SK-MEL-5 (cell line): Measurements from ENCODE around the gene SLC22A7. TPM values are rescaled to one million over a fixed set of nuclear protein-coding genes. Genes with fewer than 3 reads are reported as not detected.

Experiments
- DNase-seq: peaks from one replicate; pipeline ENCODE4 v3.0.0-alpha.2; 2016; ENCODE audit warnings: low read depth, low spot score
- in situ Hi-C: cut with HindIII; loops from 2 replicates; pipeline ENCODE4 v1.10.0; 2016; ENCODE audit warnings: low sequenced_read_pairs, high pct_unique_total_duplicates, low pct_unique_long_range_greater_than_20kb
- total RNA-seq: library from RNA; depleted of rRNA; stranded (reverse); fragments of >200 nt; shearing (Covaris generic); gene quantifications from 2 replicates; pipeline ENCODE4 v1.2.3, GENCODE V29; 2014

SLC22A7 gene
- total RNA-seq, 1 experiment from 2014 or later, result not detected

DNA sequence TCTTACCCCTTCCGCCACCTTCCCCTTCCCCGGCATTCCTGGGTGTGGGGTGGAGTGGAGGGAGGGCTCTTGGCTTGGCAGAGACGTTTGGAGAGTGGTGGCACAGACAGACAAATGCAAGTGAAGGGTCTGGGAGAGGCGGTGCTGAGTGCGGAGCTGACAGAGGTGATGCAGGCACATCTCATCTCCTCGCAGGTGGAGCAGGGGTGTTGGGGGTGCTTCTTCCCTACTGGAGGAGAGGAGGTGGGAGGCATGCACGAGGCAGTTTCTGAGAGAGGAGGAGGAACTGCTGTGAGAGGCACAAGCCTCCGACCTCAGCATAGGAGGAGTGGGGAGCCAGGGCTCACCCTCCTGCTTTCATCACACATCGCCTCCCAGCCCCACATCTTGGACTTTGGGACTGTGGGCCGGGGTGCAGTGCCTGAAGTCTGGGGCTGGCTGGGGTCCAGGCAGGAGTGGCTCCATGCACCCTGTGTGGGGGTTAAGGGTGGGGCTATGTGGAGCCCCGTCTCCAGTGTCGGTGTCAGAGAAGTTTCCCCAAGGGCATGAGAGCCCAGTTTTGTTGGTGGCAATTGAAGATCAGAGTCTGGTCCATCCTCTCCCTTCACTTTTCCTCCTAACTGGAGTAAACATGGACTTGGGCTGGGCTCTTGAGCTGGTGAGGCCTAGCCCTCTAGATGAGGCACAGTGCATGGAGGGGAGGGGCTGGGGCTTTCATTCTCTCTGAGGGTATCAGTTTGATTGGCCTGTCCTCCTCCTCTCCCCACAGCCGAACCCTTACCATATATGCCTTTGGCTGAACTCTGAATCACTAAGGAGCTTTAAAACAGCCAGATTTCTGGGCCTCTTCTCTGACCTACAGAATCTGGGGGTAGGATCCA is 20.2 kb upstream of the SLC22A7 start:
- no peak for DNase-seq
- in situ Hi-C loops, result no loop called here

DNA sequence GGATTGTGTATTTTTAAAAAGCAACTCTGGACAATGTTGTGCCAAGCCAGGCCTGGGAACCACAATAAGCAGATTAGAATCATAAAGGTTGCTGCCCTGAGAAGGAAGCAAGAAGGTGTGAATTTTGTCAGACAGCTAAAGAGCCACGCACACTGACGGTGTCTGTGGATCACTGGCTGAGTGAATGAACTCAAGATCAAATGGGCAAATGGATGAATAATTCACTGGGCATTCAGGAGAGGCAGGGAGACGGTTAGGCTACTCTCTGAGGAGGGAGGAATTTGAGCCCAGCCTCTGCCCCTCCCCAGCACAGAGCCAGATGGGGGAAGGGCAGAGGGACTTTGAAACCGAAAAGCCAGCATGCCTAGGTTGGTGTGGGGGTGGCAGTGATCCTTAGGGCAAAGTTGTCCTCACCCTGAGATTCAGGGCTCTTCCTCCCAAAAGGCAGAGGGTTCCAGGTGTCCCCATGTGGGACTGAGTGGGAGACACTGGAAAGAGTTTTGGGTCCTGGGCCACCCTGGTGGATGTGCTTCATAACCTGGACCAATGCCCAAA is 19.5 kb upstream of the SLC22A7 start:
- no peak for DNase-seq
- in situ Hi-C loops, result no loop called here

DNA sequence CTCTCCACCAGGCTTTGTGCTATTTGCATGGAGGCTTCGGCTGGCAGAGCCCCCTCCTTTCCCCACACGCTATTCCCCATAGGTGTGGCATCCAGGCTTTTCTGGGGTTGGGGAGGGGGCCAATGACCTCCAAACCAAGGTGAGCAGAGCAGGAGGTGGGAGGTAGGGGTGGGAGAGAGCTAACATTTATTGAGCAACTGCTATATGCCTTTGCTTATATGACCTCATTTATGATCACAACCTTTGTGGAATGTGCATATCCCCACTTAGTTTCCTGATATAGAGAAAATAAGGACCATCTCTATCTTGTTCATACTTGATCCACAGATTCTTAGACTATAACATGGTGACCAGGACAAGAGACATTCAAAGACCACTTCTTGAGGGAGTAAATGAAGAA is 17.8 kb upstream of the SLC22A7 start:
- in situ Hi-C loops, result no loop called here

DNA sequence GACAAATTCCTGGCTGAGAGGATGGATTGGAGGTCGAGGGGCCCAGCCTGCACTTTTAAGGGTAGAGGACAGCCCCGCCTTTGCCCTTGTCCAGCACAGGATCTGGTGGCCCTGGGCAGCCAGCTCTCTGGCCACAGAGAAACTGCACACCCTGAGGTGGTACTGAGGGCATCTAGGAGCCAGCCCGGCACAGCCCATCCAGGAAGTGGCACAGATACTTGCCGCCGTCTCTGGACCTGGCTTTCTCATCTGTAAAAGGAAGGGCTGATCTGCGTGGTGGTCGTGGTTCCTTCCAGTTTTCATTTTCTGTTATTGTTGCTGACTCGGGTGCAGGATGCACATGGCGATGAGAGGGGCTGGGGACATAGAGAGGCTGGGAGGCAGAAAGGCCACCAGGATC is 16.0 kb upstream of the SLC22A7 start:
- in situ Hi-C loops, result no loop called here
- no peak for DNase-seq

More for the DNA sequence above, 17.8 kb upstream of the SLC22A7 start:
- no peak for DNase-seq

DNA sequence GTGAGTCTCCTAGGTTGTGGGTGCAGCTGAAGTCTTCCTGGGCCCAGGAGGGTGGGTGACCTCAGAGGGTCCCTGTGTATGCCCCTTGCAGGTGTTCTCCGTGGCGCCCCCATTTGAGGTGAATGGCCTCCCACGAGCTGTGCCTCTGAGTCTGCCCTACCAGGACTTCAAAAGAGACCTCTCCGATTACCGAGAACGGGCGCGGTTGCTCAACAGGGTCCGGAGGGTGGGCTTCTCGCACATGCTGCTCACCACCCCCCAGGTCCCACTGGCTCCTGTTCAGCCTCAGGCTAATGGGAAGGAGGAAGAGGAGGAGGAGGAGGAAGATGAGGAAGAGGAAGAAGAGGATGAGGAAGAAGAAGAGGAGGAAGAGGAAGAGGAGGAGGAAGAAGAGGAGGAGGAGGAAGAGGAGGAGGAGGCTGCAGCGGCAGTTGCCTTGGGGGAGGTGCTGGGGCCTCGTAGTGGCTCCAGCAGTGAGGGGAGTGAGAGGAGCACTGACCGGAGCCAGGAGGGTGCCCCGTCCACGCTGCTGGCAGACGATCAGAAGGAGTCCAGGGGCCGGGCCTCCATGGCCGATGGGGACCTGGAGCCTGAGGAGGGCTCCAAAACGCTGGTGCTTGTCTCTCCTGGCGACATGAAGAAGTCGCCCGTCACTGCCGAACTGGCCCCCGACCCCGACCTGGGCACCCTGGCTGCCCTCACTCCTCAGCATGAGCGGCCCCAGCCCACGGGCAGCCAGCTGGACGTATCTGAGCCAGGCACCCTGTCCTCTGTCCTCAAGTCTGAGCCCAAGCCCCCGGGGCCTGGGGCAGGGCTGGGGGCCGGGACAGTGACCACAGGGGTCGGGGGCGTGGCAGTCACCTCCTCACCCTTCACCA is 15.2 kb upstream of the SLC22A7 start:
- in situ Hi-C loops, result no loop called here
- no peak for DNase-seq

DNA sequence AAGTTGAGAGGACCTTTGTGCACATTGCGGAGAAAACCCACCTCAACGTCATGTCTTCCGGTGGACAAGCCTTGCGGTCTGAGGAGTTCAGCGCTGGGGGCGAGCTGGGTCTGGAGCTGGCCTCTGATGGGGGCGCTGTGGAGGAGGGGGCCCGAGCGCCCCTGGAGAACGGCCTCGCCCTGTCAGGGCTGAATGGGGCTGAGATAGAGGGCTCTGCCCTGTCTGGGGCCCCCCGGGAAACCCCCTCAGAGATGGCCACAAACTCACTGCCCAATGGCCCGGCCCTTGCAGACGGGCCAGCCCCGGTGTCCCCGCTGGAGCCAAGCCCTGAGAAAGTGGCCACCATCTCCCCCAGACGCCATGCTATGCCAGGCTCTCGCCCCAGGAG is 14.6 kb upstream of the SLC22A7 start:
- DNase-seq, result no peak
- in situ Hi-C loops, result no loop called here

DNA sequence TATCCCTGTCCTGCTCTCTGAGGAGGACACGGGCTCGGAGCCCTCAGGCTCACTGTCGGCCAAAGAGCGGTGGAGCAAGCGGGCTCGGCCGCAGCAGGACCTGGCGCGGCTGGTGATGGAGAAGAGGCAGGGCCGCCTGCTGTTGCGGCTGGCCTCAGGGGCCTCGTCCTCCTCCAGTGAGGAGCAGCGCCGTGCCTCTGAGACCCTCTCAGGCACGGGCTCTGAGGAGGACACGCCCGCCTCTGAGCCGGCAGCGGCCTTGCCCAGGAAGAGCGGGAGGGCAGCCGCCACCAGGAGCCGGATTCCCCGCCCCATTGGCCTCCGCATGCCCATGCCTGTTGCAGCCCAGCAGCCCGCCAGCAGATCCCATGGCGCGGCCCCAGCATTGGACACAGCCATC is 14.2 kb upstream of the SLC22A7 start:
- in situ Hi-C loops, result no loop called here
- no peak for DNase-seq

DNA sequence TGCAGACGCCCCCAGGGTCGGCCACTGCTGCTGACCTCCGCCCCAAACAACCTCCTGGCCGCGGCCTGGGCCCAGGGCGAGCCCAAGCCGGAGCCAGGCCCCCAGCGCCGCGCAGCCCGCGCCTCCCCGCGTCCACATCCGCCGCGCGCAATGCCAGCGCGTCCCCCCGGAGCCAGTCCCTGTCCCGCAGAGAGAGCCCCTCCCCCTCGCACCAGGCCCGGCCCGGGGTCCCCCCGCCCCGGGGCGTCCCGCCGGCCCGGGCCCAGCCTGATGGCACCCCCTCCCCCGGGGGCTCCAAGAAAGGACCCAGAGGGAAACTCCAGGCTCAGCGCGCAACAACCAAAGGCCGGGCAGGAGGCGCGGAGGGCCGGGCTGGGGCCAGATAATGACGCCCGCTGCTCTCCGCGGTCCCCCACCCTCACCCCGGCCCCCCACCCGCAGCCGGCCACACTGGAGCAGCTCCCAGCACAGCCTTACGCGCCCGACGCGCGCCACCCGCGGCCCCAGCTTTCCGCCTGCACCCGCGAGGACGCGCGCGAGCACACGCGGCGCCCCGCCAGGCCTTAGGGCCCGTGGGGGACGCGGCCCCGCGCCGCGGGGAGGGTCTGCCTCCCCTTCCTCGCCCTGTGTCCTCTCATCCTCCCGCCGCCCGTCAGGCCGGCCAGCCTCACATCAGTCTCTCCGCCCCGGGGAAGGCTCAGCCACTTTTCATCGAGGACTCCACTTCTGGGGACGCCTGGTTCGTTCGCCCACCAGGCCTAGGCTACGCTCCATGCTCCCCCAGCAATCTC is 12.9 kb upstream of the SLC22A7 start:
- in situ Hi-C loops, result no loop called here
- DNase-seq, result no peak

DNA sequence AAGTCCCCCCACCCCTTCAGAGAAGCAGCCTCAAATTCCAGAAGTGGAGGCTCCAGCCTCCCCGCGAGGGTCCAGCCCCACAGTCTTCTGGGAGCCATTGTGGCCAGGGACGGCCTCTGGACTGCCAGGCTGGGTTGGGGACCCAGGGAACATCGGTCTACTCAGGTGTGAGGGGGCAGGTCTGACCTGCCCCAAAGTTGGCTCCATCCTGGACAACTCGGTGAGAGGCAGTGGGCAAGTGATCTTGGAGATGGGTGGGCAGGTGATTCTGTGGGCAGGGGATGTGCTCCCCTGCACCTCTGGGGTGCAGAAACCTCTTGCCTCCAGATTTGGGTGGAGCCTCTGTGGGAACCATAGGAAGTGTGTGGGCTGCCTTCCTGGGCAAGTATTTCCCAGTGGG is 12.2 kb upstream of the SLC22A7 start:
- in situ Hi-C loops, result no loop called here
- DNase-seq, result no peak

DNA sequence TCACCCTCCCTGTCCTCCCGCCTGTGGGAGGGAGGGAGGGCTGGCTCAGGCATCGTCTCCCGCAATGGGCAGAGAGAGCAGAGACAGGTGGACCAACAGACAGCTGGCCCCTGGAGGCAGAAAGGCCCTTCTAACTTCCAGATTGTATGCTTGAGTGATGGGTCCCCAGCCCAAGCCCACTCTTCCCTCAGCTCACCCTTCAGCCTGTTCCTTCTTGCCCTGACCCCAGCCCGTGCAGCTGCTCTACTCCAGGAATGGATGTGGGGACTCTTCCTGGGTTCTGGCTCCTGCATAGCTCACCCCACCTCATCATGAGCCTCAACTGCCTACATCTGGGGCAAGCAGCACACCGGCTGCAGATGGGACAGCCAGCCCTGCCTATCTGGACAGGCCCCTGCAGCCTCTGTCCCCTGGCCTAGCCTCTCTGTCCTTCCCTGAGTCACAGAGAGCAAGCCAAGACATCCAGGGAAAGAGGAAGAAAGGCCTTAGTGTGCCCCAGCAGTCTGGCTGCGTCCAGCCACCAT is 11.5 kb upstream of the SLC22A7 start:
- in situ Hi-C loops, result no loop called here
- no peak for DNase-seq

DNA sequence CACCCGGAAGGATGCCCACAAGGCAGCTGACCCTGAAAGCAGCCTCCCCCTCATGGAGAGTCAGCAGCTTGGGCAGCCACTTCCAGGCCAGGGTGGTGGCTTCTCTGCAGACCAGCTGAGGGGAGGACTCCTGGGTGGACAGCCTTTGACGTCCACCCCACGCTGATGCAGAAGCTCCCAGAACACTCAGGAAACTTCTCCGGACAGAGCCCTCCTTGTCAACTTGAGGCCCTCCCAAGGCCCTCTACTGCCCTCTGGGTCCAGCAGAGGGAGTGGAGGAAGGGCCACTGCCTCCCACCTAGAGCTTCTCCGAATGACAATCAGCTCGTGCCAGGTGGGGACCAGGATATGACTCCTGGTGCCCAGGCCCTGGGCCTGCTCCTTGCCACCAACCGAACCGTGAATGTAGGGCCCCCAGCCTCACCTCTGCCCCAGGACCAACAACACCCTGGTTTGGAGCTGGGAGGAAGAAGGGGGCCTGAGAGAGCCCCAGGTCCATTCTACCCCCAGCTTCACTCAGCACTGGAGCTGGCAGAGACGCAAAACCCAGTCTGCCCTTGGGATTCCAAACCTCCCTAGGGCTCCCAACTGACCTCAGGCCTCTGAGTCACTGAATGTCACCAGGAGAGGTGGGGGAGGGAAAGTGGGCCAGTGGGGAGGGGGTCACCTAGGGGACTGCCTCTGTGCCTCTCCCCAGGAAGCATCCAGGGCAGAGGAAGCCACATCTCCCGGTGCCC is 10.9 kb upstream of the SLC22A7 start:
- in situ Hi-C loops, result no loop called here
- peak; percentile 31 for DNase-seq

DNA sequence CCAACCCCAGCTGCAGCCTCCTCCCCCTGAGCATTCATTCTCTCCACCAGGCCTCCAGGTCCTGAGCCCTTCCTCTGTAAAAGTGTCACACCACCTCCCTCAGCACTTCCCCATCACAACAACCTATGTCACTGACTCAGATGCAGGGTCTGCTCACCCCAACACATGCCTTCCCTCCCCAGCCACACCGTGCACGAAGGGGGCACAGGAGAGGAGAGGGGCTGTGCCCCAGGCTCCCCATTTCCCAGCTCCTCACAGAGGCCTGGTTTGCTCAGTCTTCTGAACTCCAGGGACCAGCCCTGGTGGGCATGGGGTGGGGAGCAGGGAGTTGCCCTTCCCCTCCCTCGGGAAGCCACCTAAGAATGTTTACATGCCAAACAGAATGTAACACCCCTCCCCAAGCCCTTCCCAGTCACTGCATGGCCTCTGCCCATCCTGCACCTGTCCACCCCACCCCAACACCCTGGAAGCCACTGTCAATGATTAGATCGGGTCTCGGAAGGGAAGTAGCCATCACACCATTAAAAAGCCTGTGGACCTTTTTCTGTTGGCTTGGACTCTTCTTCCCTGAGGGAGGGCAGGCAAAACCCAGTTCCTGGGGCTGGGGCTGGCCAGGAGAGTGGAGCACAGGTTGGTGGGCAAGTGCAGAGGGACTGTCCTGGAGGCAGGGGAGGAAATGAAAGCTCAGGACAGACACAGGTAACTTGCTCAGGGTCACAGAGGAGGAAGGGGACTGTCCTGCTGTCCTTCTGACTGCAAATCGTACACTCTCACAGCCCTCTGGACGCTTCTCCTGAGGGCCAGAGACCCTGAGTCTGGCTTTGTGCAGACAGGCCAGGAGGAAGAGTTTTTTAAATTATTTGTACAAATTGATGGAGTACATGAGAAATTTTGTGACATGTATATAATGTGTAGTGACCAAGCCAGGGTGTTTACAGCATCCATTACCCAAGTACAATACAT is 10.1 kb upstream of the SLC22A7 start:
- DNase-seq, result no peak
- in situ Hi-C loops, result no loop called here

DNA sequence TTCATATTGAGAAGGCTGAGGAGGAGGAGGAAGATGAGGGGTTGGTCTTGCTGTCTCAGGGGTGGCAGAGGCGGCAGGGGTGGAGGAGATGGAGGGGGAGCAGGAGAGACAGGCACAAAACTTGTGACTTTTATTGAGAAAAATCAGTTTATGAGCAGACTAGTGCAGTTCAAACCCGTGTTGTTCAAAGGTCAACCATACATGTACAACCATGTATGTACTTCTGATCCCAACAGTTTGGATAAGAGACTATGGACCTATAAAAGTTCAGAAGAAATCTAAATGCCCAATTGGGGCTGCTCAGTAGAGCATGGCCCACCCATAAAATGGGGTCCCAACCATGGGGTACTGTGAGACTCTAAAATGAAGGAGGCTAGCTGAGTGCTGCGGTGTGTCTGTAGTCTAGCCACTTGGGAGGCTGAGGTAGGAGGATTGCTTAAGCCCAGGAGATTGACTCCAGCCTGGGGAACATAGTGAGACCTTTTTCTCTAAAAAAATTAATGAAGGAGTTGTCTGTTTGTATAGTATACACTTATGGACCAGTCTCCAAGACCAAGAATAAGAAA is 7.6 kb upstream of the SLC22A7 start:
- no peak for DNase-seq
- in situ Hi-C loops, result no loop called here

DNA sequence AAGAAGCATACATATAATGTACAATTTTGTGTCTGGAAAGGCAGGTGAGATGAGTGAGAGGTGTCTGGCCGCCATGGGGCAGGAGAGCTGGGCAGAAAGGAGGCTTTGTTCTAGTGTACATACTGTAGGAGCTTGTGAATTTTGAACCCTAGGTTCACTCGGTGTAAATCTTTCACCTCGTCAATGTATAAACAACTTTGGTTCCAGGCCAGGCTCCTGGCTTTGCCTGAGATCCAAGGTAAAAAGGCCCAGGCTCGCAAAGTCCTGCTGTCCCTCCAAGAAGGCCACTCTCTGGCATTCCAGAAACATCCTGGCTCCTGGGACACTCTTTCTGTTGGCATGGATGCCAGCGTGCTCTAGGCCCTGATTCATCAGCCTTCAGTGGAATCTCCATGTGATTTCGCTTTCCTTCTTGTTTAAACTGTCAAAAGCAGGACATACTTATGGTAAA is 7.1 kb upstream of the SLC22A7 start:
- no peak for DNase-seq
- in situ Hi-C loops, result no loop called here

DNA sequence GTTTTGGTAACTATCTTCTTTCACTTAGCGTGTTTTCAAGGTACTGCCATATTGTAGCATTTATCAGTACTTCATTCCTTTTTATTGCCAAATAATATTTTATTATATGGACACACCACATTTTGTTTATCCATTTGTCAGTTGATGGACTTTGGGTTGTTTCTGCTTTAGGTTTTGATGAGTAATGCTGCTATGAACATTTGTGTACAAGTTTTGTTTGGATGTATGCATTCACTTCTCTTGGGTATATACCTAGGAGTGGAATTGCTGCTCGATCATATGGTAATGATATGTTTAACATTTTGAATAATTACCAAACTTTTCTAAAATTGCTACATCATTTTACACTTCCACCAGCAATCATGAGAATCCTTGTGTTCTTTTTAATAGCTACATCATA is 6.4 kb upstream of the SLC22A7 start:
- in situ Hi-C loops, result no loop called here
- DNase-seq, result no peak

DNA sequence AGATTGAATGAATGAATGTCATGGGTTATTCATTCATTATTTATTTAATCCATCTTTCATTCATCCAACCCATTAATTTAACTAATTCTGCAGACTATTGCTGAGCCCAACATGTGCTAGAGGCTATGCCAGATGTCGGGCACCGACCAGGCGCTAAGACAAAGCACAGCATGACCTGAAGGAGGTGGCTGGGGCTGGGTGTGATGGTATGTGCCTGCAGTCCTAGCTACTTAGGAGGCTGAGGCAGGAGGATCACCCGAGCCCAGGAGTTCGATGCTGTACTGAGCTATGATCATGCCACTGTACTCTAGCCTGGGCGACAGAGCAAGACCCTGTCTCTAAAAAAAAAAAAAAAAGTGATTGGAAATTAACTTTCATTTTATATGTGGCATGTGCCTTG is 5.7 kb upstream of the SLC22A7 start:
- DNase-seq, result no peak

More for the DNA sequence above, 5.7 kb upstream of the SLC22A7 start:
- in situ Hi-C loops, result no loop called here
